Measurements from ENCODE around the gene ANKRD13B.

GRCh38 chr17:29574732-29575510 lies 18.0 kb upstream of the ANKRD13B start:
- no peak for TF ChIP-seq CTCF (IDR thresholded peaks at IDR 0.05)
- no peak for TF ChIP-seq EP300 (IDR thresholded peaks at IDR 0.05)
